Measurements from ENCODE around the gene WDFY1. TPM values are rescaled to one million over a fixed set of nuclear protein-coding genes. Genes with fewer than 3 reads are reported as not detected.

The WDFY1 gene
- total RNA-seq, 4 donors from 2014 or later, result 19.4 to 29.2 (median 24.7) TPM

GRCh38 chr2:223897669-223898330 lies 47.3 kb downstream of the WDFY1 start:
- no peaks in the 10 kb centered on the region for H3K27me3 ChIP-seq
- H3K9me3 ChIP-seq, result no peaks in the 10 kb centered on the region
- no peak overlapping the region for H3K27ac ChIP-seq (replicated peaks in 1 of 4)
- intact Hi-C loops (cut with DNase I), result no loop called here
- H3K4me3 ChIP-seq, result no peak overlapping the region
- peaks cover 33 to 81% (median 62%) of the 10 kb centered on the region in 4 donors for H3K36me3 ChIP-seq
- H3K4me1 ChIP-seq, result no peaks in the 10 kb centered on the region
- DNase-seq (ENCODE audit: extremely low spot score), result no peak
- WGBS, result 94% methylated on average over 5 of the region's 5 CpGs
- no peak for TF ChIP-seq CTCF (IDR thresholded peaks at IDR 0.05)
- no peak for TF ChIP-seq EP300 (IDR thresholded peaks at IDR 0.05)
- no peak for TF ChIP-seq POLR2AphosphoS5 (IDR thresholded peaks at IDR 0.05)
- no peak for TF ChIP-seq POLR2A (IDR thresholded peaks at IDR 0.05; ENCODE audit: low read depth)

GRCh38 chr2:223896833-223897311 lies 48.3 kb downstream of the WDFY1 start:
- DNase-seq (ENCODE audit: extremely low spot score), result no peak
- Histone ChIP-seq H3K4me3 (no peak overlapping the region), H3K9me3 (no peaks in the 10 kb centered on the region), H3K4me1 (no peaks in the 10 kb centered on the region), H3K27me3 (no peaks in the 10 kb centered on the region), H3K36me3 (peaks cover 27 to 84% (median 70%) of the 10 kb centered on the region in 4 donors), H3K27ac (replicated peaks in 1 of 4) (no peak overlapping the region)
- intact Hi-C loops (cut with DNase I), result no loop called here
- TF ChIP-seq EP300 (IDR thresholded peaks at IDR 0.05) (no peak), POLR2A (IDR thresholded peaks at IDR 0.05; ENCODE audit: low read depth) (no peak), POLR2AphosphoS5 (IDR thresholded peaks at IDR 0.05) (no peak), CTCF (IDR thresholded peaks at IDR 0.05) (no peak)
- 65% methylated on average over 4 of the region's 4 CpGs for WGBS

GRCh38 chr2:223894968-223895367 lies 50.2 kb downstream of the WDFY1 start:
- H3K27me3 ChIP-seq, result no peaks in the 10 kb centered on the region
- peaks cover 14 to 73% (median 62%) of the 10 kb centered on the region in 4 donors for H3K36me3 ChIP-seq
- no peak overlapping the region for H3K27ac ChIP-seq (replicated peaks in 1 of 4)
- TF ChIP-seq CTCF (IDR thresholded peaks at IDR 0.05), result no peak
- no peak for TF ChIP-seq POLR2AphosphoS5 (IDR thresholded peaks at IDR 0.05)
- TF ChIP-seq POLR2A (IDR thresholded peaks at IDR 0.05; ENCODE audit: low read depth), result no peak
- TF ChIP-seq EP300 (IDR thresholded peaks at IDR 0.05), result no peak
- H3K9me3 ChIP-seq, result no peaks in the 10 kb centered on the region
- DNase-seq (ENCODE audit: extremely low spot score), result no peak
- 81% methylated on average over 1 of the region's 1 CpG for WGBS
- no peaks in the 10 kb centered on the region for H3K4me1 ChIP-seq
- H3K4me3 ChIP-seq, result no peak overlapping the region
- intact Hi-C loops (cut with DNase I), result no loop called here

GRCh38 chr2:223894009-223894408 lies 51.1 kb downstream of the WDFY1 start:
- Histone ChIP-seq H3K4me3 (no peak overlapping the region), H3K4me1 (no peaks in the 10 kb centered on the region), H3K9me3 (no peaks in the 10 kb centered on the region), H3K27ac (replicated peaks in 1 of 4) (no peak overlapping the region), H3K27me3 (no peaks in the 10 kb centered on the region), H3K36me3 (peaks cover 12 to 82% (median 62%) of the 10 kb centered on the region in 4 donors)
- 88% methylated on average over 8 of the region's 8 CpGs for WGBS
- intact Hi-C loops (cut with DNase I), result no loop called here
- TF ChIP-seq POLR2A (IDR thresholded peaks at IDR 0.05; ENCODE audit: low read depth) (no peak), EP300 (IDR thresholded peaks at IDR 0.05) (no peak), POLR2AphosphoS5 (IDR thresholded peaks at IDR 0.05) (no peak), CTCF (IDR thresholded peaks at IDR 0.05) (no peak)
- no peak for DNase-seq (ENCODE audit: extremely low spot score)

All from esophagus muscularis mucosa (tissue), 4 donors.